Measurements from ENCODE around the gene OLFML1.
A peak's percentile ranks its signal among the peaks of the same experiment; 100 is the strongest.

OLFML1 gene

DNA sequence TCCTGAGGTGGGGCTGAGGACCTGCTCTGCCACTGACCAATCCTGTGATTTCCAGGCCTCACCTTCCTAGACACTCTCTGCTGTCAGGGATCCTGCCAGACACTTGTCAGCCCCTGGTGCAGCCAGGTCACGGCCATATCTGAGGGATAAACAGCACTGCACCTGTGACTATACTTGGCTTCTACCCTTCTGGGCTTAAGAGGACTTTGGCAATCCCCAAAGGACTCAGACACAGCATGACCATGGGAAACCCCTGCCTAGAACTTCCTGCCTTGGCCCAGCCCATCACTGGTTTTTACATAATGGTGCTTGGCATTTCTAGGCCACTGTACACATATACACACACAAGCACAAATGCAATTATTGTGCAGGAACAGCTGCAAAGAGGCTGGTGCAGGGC lies 11.6 kb upstream of the OLFML1 start:
- FAIRE-seq (no peak), DNase-seq (ENCODE audit: insufficient read length, low spot score) (no peak)

DNA sequence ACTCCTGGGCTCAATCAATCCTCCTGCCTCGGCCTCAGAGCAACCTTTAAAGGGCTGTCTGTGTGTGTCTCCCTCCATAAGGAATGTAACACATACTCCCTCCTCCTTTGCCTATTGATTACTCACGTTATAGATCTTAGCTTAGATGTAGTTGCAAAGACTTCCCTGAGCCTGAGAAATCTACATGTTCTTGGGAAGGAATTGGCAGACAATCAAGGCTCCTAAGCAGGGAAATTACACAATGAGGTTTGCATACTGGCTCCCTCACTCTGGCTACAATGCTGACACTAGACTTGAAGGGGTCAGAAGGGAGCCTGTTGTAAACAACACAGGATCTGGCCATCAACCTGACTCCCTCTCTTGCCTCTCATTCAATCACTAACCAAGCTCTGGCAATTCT lies 5.2 kb upstream of the OLFML1 start:
- no peak for DNase-seq (ENCODE audit: insufficient read length, low spot score)
- no peak for FAIRE-seq

DNA sequence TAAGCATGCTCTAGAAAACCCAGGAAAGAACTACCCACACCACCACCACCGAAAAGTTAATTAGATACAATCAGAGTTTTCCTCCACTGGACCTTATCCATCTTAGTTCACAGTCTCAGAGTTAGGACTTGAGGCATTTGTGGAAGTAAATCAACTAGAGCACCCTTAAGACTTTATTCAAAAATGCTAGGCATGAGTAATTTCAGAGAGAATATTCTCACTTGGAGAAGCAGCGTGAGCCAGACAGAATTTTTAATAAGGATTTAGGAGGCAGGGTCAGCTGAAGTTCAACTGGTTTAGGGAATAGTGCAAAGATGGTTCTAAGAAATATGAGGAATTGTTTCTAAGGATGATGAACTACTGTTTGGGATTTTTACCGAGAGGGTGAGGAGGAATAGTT lies 1.2 kb upstream of the OLFML1 start:
- no peak for FAIRE-seq

DNA sequence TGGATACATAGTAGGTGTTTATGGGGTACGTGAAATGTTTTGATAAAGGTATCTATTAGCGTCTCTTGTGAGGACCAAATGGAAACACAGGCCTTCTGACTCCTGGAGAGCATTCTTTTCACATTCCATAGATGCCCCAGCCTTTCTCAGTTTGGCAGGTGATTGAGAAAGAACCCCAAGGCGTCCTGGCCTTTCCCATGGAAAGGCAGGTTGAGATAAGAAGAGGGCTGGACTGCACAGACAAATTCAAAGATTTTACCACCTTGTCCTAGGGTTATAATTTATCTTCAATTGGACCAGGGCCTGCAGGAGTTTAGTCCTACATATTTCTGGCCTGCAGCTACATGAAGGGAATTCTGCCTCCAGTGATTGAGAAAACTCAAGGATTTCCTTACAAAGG lies 661 bp upstream of the OLFML1 start:
- FAIRE-seq (no peak), DNase-seq (ENCODE audit: insufficient read length, low spot score) (no peak)

More for the DNA sequence above, 1.2 kb upstream of the OLFML1 start:
- DNase-seq (ENCODE audit: insufficient read length, low spot score), result no peak

DNA sequence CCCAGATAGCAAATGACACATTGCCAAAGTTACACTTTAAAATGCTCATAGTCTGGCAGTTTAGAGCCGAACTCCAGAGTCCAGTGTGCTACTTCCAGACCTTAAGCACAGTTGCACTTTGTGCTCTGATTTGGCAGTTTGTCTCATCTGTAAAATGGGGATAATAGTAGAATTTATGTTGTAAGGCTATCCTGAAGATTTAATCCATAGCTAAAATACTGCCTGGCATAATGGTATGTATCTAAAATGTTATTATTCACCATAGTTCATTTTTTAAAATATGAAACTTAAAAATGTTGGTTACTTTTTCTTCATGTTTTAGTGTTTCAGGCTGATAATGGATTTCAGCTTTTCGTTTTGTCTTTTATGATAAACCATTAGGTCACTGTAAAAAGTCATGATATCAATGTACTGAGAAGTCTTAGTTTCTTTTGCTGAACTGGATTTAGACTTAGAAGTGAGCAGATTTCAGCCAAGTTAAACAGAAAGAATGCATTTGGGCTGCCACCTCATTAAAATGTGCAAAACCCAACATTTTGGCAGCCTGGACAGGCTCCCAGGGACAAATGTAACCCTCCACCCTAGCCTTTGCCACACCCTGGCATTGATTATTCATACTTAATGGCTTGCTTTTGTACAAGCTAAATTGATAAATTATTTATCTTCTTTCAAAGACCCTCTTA lies 933 bp downstream of the OLFML1 start:
- FAIRE-seq (no peak), DNase-seq (ENCODE audit: insufficient read length, low spot score) (no peak)

DNA sequence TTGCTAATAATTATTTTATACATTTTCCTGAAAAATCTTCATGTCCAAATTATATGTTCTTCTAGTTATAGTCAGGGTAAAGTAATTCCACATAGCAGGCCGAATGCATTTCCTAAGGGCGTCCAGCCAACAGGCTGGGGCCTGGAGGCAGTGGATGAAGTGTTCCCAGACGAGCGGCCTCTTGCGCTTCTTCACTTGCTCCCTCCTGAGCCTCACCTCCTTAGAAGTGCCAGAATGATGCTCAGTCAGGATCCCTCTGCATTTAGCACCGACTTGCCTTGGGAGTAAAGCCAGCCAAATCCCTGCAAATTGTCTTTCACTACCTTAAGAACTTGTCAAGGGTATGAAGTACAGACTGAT lies 1.5 kb downstream of the OLFML1 start:
- no peak for FAIRE-seq
- DNase-seq (ENCODE audit: insufficient read length, low spot score), result no peak

DNA sequence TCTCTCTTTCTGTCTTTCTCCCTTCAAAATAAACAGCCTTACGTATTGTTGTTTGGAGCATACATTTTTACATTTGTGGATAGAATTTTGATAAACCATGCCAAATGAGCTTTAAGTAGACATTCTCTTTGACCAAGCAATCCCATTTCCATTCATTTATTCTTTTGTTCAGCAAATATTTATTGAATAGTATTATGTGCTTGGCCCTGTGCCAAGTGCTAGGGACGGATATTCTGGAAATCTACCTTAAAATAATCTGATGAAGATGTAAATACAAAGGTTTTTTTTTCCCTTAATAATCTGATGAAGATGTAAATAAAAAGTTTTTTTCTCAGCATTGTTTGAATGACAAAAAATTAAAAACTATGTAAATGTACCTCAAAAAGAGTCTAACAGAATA lies 2.1 kb downstream of the OLFML1 start:
- no peak for FAIRE-seq
- no peak for DNase-seq (ENCODE audit: insufficient read length, low spot score)

DNA sequence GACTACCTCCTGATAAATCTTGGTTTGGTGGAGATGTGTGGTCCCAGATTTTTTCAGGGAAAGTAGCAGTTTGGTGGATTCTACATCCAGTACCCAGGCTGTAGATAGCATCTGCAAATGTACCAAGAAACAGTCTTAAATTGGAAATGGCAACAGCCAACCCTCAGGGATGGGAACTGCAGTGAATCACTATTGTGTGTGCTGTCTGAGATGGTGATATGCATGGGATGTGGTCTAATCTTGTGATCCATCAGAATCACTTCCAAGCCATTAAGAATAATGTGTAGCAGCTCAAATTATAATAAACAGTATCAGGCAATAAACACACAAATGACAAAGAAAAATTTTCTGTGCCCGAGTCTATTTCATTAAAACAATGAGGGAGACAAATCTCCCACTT lies 3.4 kb downstream of the OLFML1 start:
- DNase-seq (ENCODE audit: insufficient read length, low spot score), result no peak
- no peak for FAIRE-seq

DNA sequence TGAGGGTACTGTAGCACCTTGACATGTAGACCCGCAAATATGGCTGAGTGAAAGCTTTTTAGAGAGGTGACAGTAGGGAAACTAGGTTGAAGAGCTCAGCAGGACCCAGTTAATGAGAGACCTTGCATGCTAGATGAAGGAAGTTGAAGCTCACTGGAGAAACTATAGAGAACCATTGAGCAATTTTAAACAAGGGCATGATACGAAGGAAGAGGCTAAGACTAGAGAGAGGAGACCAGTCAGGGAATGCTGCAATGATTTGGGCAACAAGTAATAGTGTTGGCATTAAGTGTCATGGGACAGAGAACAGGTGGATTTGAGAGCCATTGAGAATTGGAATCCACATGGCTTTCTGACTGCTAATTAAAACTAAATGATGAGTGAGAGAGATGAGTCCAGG lies 4.1 kb downstream of the OLFML1 start:
- DNase-seq (ENCODE audit: insufficient read length, low spot score) (no peak), FAIRE-seq (no peak)

DNA sequence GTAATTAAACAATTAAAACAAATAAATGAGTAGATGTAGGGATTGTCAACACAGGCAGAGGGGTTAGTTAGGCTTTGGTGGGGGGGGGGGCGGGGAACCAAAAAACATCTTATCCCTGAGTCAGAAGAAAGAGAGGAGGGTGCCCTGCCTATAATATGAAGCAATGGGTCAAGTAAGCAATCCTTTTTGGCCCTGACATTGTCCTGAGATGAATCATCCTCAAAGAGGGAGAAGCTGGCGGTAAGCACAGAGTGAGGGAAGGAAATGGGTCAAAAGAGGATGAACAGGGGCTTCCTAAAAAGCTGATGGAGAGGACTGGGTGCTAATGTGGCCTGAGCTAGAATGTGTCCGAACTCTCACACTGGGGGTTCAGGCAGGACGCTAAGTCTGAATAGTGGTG lies 4.7 kb downstream of the OLFML1 start:
- DNase-seq (ENCODE audit: insufficient read length, low spot score), result peak; percentile 13
- FAIRE-seq, result no peak

DNA sequence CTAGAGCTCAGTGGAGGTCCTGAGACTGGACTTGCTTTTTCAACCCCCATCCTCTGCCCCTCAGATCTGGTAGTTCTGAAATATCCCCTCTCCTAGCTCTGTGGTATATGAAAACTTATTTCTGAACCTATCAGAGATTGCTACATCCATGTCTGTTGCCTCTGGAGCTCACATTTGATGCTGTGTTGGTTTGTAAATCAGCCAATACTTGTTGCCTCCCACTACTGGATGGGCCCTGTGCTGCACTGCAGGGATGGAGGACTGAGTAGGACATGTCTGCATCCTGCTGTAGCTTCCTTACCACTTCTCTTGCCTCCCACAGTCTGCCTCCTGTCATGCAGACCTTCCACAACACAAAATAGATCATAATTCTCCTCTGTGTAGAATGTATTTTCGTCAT lies 5.2 kb downstream of the OLFML1 start:
- no peak for DNase-seq (ENCODE audit: insufficient read length, low spot score)
- no peak for FAIRE-seq

DNA sequence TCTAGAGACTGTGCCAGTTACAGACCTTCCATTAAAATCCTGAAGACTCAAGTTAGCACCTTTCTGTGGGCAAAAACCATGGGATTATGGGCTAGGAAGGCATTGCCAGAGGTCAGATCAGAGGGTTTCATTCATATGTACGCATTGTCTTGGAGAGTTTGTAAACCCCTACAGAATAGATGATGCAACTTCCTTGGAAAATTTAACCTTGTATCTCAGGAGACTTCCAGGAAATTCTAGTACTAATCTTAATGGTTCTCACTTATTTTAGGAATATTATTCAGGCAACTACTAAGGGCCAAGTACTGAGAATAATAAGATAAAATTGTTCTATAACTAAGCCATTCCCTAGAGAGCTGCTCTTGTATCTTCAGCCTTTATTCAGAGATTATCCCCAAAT lies 6.9 kb downstream of the OLFML1 start:
- no peak for DNase-seq (ENCODE audit: insufficient read length, low spot score)
- FAIRE-seq, result no peak

DNA sequence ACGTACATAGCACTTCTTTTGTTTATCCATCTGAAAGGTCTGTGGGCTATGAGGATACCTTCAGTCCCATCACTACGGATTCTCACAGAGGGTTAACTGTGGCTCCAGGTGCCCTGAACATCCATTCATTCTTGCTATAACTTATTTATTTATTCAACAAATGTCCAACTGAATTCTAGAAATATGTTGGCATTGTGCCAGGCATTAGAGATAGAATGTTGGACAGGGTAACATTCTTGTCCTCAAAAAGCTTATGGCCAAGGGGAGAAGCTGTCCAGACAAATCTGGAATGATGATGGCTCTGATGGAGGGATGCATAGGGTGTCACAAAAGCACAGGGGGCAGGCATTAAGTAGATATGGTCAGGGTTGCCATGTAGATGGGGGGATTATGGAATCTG lies 8.4 kb downstream of the OLFML1 start:
- DNase-seq (ENCODE audit: insufficient read length, low spot score) (no peak), FAIRE-seq (no peak)

DNA sequence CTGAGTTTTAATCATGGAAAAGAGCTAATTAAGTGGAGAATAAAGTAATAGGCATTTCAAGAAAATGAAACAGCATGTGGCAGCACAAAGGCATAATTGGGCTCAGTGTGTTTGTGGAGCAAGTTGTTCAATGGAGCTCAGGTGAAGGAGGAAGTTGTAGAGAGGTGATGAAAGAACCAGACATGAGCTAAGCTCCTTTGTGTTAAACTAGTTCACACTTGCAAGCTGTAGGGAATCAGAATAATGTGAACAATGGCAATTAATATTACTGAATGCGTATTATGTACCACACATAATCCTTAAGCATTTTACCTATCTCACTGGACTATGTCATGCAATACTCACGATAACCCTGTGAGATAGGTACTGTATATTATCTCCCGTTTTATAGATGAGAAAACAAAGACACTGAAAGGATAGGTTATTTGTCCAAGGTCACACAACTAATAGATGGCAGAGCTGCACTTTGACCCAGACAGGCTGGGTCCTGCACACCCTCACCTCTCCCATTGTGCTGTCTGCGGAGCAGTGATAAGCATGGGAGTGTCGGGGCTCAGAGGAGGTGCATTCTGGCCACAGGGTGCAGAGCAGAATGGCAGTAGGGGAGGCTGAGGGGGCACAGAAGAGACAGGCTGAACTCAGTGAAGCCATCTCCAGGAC lies 8.9 kb downstream of the OLFML1 start:
- DNase-seq (ENCODE audit: insufficient read length, low spot score) (no peak), FAIRE-seq (no peak)

DNA sequence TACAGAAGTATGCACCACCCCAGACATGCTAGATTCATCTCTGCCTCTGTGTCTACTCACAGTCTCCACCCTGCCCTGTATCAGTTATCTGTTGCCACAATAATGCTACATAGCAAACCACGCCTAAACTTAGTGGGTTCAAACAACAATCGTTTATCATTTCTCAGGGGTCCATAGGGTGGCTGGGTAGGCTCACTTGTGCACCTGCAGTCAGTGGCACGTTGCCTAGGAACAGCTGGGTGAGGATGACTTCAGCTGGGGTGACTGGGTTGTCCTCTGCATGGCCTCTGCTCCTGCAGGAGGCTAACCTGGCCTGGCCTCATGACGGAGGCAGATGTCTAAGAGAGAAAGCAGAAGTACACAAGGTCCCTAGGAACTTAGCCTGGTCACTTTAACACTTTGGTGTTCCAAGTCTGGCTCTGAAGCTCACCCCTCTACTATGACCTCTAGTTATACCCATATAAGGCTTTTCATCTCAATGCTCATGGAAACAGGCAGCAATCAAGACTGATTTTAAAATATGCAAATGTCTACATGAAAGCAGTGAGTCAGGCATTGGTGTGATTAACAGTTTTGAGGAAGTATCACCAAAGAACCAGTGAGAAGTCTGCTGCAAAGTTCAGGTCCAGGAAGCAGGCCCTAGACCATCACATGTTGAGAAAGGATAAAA lies 10.7 kb downstream of the OLFML1 start:
- no peak for DNase-seq (ENCODE audit: insufficient read length, low spot score)
- no peak for FAIRE-seq

DNA sequence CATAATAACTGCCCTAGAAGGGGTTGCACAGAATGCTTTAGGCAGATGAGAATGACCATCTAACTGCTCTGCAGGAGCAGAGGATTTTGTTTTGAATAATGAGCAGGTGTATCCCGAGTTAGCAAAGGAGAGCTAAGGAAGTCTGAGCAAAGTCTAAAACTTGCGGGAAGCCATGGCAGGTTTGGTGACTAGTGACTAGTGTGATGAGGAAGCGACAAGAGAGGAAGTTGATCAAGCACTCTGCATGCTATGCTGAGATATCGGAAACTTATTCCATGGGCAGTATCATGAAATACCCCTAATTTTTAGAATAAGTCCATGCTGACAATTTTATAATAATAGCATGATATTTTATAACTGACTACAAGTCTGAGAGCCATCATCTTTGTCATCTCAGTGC lies 12.9 kb downstream of the OLFML1 start:
- FAIRE-seq, result no peak
- no peak for DNase-seq (ENCODE audit: insufficient read length, low spot score)

DNA sequence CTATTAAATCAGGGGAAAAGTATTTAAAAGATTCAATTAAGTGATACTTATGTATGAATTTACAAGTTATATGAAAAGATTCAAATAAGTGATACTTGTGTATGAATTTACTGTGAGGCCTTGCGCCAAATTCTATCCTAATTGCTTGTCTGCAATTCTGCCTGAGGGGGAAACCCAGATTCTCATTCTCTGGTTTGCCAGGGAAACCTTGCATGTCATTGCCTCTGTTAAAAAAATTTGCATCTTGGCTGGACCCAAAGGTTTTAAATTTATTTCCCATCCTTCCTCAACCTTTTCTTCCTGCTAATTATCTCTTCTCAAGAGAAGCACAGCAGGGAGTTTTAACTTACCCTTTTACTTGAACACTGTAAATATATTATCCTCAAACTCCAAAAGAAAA lies 13.8 kb downstream of the OLFML1 start:
- no peak for FAIRE-seq
- DNase-seq (ENCODE audit: insufficient read length, low spot score), result no peak

DNA sequence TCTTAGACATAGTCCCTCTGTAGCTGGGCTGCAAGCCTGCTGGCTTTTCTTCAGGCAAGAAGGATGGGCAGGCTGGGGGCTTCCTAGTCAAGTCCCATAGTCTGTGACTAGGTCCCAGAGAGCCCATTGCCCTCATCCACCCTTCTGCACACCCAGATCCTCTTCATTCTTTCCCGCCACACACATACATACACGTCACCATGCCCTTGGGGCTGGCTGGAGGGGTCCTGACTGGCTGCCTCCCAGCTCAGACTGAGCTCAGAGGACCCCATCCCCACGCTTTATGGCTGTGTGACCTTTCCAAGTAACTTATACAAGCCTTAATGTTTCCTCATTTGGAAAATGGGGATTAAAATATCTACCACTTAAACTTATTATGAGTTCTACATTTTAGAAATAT lies 14.9 kb downstream of the OLFML1 start:
- DNase-seq (ENCODE audit: insufficient read length, low spot score) (no peak), FAIRE-seq (no peak)

DNA sequence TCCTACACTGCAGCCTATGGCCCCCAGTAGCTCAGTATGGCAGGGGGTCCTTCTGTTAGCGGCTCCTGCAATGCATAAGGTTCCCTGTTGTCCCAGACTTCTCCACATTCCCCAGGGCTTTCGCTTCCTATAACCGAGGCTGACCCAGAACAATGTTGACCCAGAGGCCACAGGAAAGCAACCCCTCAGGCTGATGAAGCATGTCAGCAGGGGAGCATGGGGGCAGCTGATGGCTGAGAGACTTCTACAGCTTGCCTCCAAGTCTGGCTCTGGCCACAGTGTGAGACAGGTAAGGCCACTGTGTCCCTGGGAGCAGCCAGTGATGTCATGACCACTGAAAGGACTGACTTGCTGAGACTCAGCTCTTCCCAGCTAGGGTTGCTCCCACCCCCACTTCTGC lies 15.9 kb downstream of the OLFML1 start:
- no peak for FAIRE-seq
- DNase-seq (ENCODE audit: insufficient read length, low spot score), result no peak

DNA sequence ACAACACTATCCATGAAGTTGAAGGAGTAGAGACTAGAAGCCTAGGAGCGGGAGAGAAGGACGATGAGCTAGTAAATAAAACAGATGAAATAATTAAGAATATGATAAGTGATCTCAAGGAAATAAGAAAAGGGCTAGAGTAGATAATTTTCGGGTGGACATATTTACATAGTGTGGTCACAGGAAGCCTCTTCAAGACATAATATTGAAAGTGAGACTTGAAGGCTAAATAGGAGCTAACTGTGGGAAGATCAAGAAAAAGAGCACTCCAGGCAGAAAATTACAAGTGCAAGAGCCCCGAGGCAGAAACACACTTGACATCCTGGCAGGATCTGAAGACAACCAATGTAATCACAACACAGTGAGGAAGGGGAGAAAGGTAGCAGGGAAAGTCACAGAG lies 16.6 kb downstream of the OLFML1 start:
- DNase-seq (ENCODE audit: insufficient read length, low spot score) (no peak), FAIRE-seq (no peak)

DNA sequence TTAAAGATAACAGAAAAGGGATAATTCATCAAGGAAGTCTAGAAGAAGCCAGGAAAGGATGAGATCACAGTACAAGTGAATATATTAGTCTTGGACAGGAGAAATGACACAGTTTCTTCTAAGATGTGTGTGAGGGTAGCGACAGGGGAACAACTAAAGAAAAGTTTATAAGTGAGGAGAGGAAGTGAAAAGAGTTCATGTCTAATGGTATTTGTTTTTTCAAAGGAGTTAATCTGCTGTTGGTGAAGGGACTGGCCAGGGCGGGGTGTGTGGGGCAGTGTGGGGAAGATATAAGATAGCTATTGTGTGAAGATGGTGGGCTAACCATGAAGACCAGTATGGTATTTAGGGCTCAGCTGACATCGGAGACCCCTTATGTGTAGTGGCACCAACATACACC lies 20.9 kb downstream of the OLFML1 start:
- DNase-seq (ENCODE audit: insufficient read length, low spot score) (no peak), FAIRE-seq (no peak)

DNA sequence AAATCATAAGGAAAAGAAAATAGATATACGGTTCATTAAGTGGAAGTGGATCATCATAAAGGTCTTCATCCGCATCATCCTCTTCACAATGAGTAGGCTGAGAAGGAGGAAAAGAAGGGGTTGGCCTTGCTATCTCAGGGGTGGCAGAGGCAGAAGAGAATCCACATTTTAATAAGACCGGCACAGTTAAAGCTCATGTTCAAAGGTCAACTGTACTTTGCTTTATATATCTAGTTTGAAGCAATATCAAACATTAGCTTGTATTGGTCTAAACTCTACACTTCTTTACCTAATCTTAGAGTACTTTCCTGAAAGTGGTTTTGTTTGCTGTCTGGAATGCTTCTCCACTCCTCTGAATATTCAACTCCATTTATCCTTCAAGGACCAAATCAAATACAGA lies 22.8 kb downstream of the OLFML1 start:
- DNase-seq (ENCODE audit: insufficient read length, low spot score) (no peak), FAIRE-seq (no peak)
